OCI-LY7 (cell line): Measurements from ENCODE around the gene GTPBP6. TPM values are rescaled to one million over a fixed set of nuclear protein-coding genes. Genes with fewer than 3 reads are reported as not detected.
"Not testable (repeated sequence)": the region's sequence is repeated elsewhere in the genome, so short reads cannot be mapped to it uniquely, and the experiment has no call there.

ENCODE experiments used
- BruUV-seq: library from RNA; stranded (reverse); fragments of 400-500 nt; replicated peaks from 2 replicates; lab custom pipeline; 2021; lab: Mats Ljungman, UMichigan
- CTCF ChIA-PET: fragments of 300-600 bp; sonication (Branson Sonifier 250); formaldehyde crosslinking; loops from one replicate; lab custom pipeline; 2022; ENCODE audit warnings: antibody characterized with exemption; ENCODE audit not compliant: unreplicated experiment; lab: Charles Lee
- POLR2A ChIA-PET: fragments of 300-600 bp; sonication (Branson Sonifier 250); formaldehyde crosslinking; loops from one replicate; lab custom pipeline; 2022; ENCODE audit warnings: antibody characterized with exemption; lab: Charles Lee
- DNase-seq: peaks from one replicate; pipeline ENCODE4 v3.0.0-alpha.2; 2015; ENCODE audit warnings: low spot score
- H2AFZ ChIP-seq: fragments of 200-600 bp; sonication (generic), shearing (Covaris generic); 2 replicates; pipeline ENCODE4 v1.6.1; 2014; ENCODE audit warnings: mild to moderate bottlenecking, antibody characterized with exemption, low read length, moderate library complexity
- H3K27ac ChIP-seq: fragments of 200-600 bp; sonication (generic); 2 replicates; pipeline ENCODE4 v1.5.1; 2014; ENCODE audit warnings: mixed run types, low read depth, mild to moderate bottlenecking, moderate library complexity, low read length, inconsistent platforms; ENCODE audit not compliant: poor library complexity, severe bottlenecking
- H3K36me3 ChIP-seq: fragments of 200-600 bp; sonication (generic); 2 replicates; pipeline ENCODE4 v1.6.1; 2014; ENCODE audit warnings: mild to moderate bottlenecking, antibody characterized with exemption, low read length, moderate library complexity, mixed read lengths; ENCODE audit not compliant: insufficient read depth
- H3K4me1 ChIP-seq: fragments of 200-600 bp; sonication (generic); 2 replicates; pipeline ENCODE4 v1.5.1; 2014; ENCODE audit warnings: mild to moderate bottlenecking, low read length; ENCODE audit not compliant: insufficient read depth, poor library complexity, severe bottlenecking
- H3K4me2 ChIP-seq: fragments of 200-600 bp; sonication (generic); 2 replicates; pipeline ENCODE4 v1.6.1; 2014; ENCODE audit warnings: mild to moderate bottlenecking, low read length
- H3K4me3 ChIP-seq: fragments of 200-600 bp; sonication (generic); 2 replicates; pipeline ENCODE4 v1.5.1; 2014; ENCODE audit warnings: mild to moderate bottlenecking, low read depth, low read length; ENCODE audit not compliant: poor library complexity, severe bottlenecking
- H3K79me2 ChIP-seq: fragments of 200-600 bp; sonication (generic); 2 replicates; pipeline ENCODE4 v1.6.1; 2016; ENCODE audit warnings: low read depth, mild to moderate bottlenecking, low read length, moderate library complexity, mixed read lengths; ENCODE audit not compliant: insufficient read depth
- H3K9me2 ChIP-seq: fragments of 200-600 bp; sonication (generic); 2 replicates; pipeline ENCODE4 v1.6.1; 2016; ENCODE audit warnings: mild to moderate bottlenecking, low read length, mixed read lengths; ENCODE audit not compliant: insufficient read depth
- H3K9me3 ChIP-seq: fragments of 200-600 bp; sonication (generic); 2 replicates; pipeline ENCODE4 v1.6.1; 2014; ENCODE audit warnings: mild to moderate bottlenecking, mixed run types, low read length, mixed read lengths
- H4K20me1 ChIP-seq: fragments of 200-600 bp; sonication (generic); 2 replicates; pipeline ENCODE4 v1.6.1; 2014; ENCODE audit warnings: mild to moderate bottlenecking, antibody characterized with exemption, low read length, moderate library complexity, mixed read lengths; ENCODE audit not compliant: insufficient read depth
- EZH2phosphoT487 ChIP-seq: fragments of 200-600 bp; sonication (generic); IDR thresholded peaks from 2 replicates; pipeline ENCODE4 v1.6.1; 2018; ENCODE audit warnings: low read depth, borderline replicate concordance, mild to moderate bottlenecking, mixed run types, antibody characterized with exemption, low read length, moderate library complexity, mixed read lengths
- intact Hi-C: fragments of 100-400 bp; cut with micrococcal nuclease; formaldehyde crosslinking; loops from one replicate; pipeline ENCODE4 v1.10.0; 2022; ENCODE audit not compliant: unreplicated experiment
- total RNA-seq, 2 experiments: library from RNA; depleted of rRNA in 1 of 2; stranded (reverse); fragments of >200 nt in 1 of 2; shearing (Covaris generic) in 1 of 2; gene quantifications; 2 replicates each; pipeline ENCODE4 v1.2.3, GENCODE V29; 2014 to 2022
- TF ChIP-seq, protein P1 (sequence below): fragments of 200-600 bp; sonication (generic); conservative IDR thresholded peaks from 2 replicates; pipeline ENCODE4 v1.5.1; 2014; ENCODE audit warnings: mild to moderate bottlenecking, antibody characterized with exemption, low read length, moderate library complexity, mixed read lengths

GTPBP6 gene
- total RNA-seq, 2 experiments from 2014 or later, result 36.3 to 53.6 TPM

DNA sequence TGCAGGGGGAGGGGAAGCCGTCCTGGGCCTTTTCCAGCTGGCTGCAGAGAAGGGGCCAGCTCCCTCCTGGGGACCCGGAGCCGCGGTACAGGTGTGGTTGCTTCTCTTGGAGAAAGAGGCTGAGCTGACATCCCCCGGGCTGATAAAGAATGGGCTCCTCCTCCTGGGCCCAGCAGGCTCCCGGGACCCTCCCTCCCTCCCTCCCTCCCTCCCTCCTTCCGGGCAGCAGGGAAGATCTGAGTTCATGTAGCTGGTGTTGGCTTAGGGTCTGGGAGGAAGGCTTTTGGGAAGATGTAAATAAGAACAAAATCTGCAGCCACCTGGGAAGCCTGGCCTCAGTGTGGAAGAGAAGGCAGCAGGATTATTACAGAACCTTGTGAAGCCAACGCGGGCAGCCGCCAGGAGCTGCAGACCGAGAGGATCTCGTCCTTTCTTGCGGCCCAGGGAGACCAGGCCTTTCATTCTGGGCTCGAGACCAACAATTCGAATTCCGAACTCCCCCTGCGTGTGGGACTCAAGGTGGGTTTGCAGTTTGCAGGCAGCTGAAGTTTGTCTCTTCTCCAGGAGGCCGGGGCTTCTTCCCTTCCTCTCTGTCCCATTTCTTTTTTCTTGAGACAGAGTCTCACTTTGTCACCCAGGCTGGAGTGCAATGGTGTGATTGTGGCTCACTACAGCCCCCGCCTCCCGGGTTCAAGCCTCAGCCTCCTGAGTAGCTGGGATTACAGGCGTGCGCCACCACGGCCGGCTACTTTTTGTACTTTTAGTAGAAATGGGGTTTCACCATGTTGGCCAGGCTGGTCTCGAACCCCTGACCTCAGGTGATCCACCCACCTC lies 37.2 kb downstream of the GTPBP6 start, which contains the start of gene PLCXD1:
Gene PLCXD1 (plus strand): TSS at position 216 of the 834 bp plus-strand sequence. CDS start 2,807 bp downstream, outside the sequence.
- Histone ChIP-seq H3K4me3 (peak within 1 kb of the TSS; percentile 90), H3K4me2 (peak within 1 kb of the TSS; percentile 77)
- POLR2A ChIA-PET, result no interaction called here

DNA sequence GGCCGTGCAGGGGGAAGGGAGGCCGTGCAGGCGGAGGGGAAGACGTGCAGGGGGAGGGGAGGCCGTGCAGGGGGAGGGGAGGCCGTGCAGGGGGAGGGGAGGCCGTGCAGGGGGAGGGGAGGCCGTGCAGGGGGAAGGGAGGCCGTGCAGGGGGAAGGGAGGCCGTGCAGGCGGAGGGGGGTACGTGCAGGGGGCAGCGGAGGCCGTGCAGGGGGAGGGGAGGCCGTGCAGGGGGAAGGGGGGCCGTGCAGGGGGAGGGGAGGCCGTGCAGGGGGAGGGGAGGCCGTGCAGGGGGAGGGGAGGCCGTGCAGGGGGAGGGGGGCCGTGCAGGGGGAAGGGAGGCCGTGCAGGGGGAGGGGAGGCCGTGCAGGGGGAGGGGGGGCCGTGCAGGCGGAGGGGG lies 37.9 kb downstream of the GTPBP6 start:
- intact Hi-C loops, result not testable (repeated sequence)

More for the DNA sequence above, 37.2 kb downstream of the GTPBP6 start, which contains the start of gene PLCXD1:
- H4K20me1 ChIP-seq, result no peaks in the 10 kb centered on the region
- BruUV-seq, result TSS peak; percentile 71
- H3K9me2 ChIP-seq, result no peaks in the 10 kb centered on the region
- H2AFZ ChIP-seq, result peak within 1 kb of the TSS; percentile 18; the same call in 1 of the 2 replicates
- H3K4me1 ChIP-seq, result peaks cover 22% of the 10 kb centered on the region
- intact Hi-C loops, result no loop called here
- H3K36me3 ChIP-seq, result peaks cover 30% of the 10 kb centered on the region
- CTCF ChIA-PET, result no interaction called here
- TF ChIP-seq, protein P1, sequence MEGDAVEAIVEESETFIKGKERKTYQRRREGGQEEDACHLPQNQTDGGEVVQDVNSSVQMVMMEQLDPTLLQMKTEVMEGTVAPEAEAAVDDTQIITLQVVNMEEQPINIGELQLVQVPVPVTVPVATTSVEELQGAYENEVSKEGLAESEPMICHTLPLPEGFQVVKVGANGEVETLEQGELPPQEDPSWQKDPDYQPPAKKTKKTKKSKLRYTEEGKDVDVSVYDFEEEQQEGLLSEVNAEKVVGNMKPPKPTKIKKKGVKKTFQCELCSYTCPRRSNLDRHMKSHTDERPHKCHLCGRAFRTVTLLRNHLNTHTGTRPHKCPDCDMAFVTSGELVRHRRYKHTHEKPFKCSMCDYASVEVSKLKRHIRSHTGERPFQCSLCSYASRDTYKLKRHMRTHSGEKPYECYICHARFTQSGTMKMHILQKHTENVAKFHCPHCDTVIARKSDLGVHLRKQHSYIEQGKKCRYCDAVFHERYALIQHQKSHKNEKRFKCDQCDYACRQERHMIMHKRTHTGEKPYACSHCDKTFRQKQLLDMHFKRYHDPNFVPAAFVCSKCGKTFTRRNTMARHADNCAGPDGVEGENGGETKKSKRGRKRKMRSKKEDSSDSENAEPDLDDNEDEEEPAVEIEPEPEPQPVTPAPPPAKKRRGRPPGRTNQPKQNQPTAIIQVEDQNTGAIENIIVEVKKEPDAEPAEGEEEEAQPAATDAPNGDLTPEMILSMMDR, result no peak
- TF ChIP-seq EZH2phosphoT487, result no peak
- H3K79me2 ChIP-seq, result peaks cover 34% of the 10 kb centered on the region
- peak within 1 kb of the TSS; percentile 94 for H3K27ac ChIP-seq
- no peaks in the 10 kb centered on the region for H3K9me3 ChIP-seq
- peak; percentile 84 for DNase-seq

DNA sequence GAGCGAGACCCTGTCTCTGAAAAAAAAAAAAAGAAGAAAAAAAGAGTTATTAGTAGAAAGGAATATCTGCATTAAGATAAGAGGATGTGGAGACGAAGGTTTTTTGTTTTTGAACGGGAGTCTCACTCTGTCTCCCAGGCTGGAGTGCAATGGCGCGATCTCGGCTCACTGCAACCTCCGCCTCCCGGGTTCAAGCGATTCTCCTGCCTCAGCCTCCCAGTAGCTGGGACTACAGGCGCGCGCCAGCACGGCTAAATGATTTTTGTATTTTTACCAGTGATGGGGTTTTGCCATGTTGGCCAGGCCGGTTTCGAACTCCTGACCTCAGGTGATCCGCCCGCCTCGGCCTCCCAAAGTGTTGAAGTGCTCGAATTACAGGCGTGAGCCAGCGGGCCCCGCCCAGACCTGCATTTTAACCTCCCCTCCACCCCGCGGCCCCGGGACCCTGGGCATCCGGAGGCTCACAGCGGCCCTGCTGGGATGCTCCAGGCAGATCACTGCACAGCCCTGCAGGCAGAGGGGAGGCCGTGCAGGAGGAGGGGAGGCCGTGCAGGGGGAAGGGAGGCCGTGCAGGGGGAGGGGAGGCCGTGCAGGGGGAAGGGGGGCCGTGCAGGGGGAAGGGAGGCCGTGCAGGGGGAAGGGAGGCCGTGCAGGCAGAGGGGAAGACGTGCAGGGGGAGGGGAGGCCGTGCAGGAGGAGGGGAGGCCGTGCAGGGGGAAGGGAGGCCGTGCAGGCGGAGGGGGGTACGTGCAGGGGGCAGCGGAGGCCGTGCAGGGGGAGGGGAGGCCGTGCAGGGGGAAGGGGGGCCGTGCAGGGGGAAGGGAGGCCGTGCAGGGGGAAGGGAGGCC lies 38.6 kb downstream of the GTPBP6 start:
- H2AFZ ChIP-seq, CTCF ChIA-PET, intact Hi-C loops, POLR2A ChIA-PET, H3K9me3 ChIP-seq, H3K9me2 ChIP-seq, H4K20me1 ChIP-seq, BruUV-seq: not testable (repeated sequence)
- Histone ChIP-seq H3K4me2 (peak overlapping the region; percentile 29; the same call in 1 of the 2 replicates), H3K27ac (peak overlapping the region; percentile 43), H3K4me1 (peaks cover 32% of the 10 kb centered on the region), H3K4me3 (peak overlapping the region; percentile 53), H3K79me2 (peaks cover 23% of the 10 kb centered on the region), H3K36me3 (peaks cover 16% of the 10 kb centered on the region)
- peak; percentile 59 for DNase-seq

More for the DNA sequence above, 37.9 kb downstream of the GTPBP6 start:
- peaks cover 23% of the 10 kb centered on the region for H3K36me3 ChIP-seq
- H3K4me2 ChIP-seq, H3K4me3 ChIP-seq, H4K20me1 ChIP-seq, H3K9me2 ChIP-seq, H3K9me3 ChIP-seq, POLR2A ChIA-PET, H2AFZ ChIP-seq, DNase-seq, BruUV-seq, CTCF ChIA-PET: not testable (repeated sequence)
- peaks cover 27% of the 10 kb centered on the region for H3K79me2 ChIP-seq
- H3K27ac ChIP-seq, result peak overlapping the region; percentile 94
- peaks cover 28% of the 10 kb centered on the region for H3K4me1 ChIP-seq
